ENCODE data around the gene DENND1A.
"Not testable (repeated sequence)": the region's sequence is repeated elsewhere in the genome, so short reads cannot be mapped to it uniquely, and the experiment has no call there.

- TF ChIP-seq, protein P1, sequence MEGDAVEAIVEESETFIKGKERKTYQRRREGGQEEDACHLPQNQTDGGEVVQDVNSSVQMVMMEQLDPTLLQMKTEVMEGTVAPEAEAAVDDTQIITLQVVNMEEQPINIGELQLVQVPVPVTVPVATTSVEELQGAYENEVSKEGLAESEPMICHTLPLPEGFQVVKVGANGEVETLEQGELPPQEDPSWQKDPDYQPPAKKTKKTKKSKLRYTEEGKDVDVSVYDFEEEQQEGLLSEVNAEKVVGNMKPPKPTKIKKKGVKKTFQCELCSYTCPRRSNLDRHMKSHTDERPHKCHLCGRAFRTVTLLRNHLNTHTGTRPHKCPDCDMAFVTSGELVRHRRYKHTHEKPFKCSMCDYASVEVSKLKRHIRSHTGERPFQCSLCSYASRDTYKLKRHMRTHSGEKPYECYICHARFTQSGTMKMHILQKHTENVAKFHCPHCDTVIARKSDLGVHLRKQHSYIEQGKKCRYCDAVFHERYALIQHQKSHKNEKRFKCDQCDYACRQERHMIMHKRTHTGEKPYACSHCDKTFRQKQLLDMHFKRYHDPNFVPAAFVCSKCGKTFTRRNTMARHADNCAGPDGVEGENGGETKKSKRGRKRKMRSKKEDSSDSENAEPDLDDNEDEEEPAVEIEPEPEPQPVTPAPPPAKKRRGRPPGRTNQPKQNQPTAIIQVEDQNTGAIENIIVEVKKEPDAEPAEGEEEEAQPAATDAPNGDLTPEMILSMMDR (IDR thresholded peaks at IDR 0.05) = not testable (repeated sequence)
- TF ChIP-seq POLR2A (IDR thresholded peaks at IDR 0.05; ENCODE audit: low read depth); EP300 (IDR thresholded peaks at IDR 0.05): not testable (repeated sequence)
Observed at GRCh38 chr9:123944464-123944863, 14.5 kb upstream of the DENND1A start.
